ENCODE data around the gene IFITM10.

- TF ChIP-seq CTCF (IDR thresholded peaks at IDR 0.05): no peak
- TF ChIP-seq EZH2 (IDR thresholded peaks at IDR 0.05; ENCODE audit: borderline replicate concordance, insufficient read depth, low read depth, low read length, poor library complexity, severe bottlenecking): no peak
Measured at GRCh38 chr11:1757861-1758610, 7.6 kb upstream of the IFITM10 start.

Measured in B cell (primary cell).